GM12892 (cell line): ENCODE data around the gene AGBL2.
A peak's percentile ranks its signal among the peaks of the same experiment; 100 is the strongest.
"Not testable (repeated sequence)": the region's sequence is repeated elsewhere in the genome, so short reads cannot be mapped to it uniquely, and the experiment has no call there.

Experiments used
- DNase-seq: peaks from one replicate; pipeline ENCODE4 v3.0.0; 2011; ENCODE audit not compliant: insufficient read length
- FAIRE-seq: peaks from 2 replicates; lab custom pipeline; 2011; peaks lifted over from hg19 to GRCh38; lab: Jason Lieb, UNC
- POLR2A ChIP-seq: IDR thresholded peaks from 2 replicates; pipeline ENCODE4 v1.6.1; 2011; ENCODE audit warnings: low read depth, low read length, control low read depth
- POLR2AphosphoS5 ChIP-seq: IDR thresholded peaks from 2 replicates; pipeline ENCODE4 v1.6.1; 2011; ENCODE audit warnings: low read depth, low read length, control low read depth
- TAF1 ChIP-seq: IDR thresholded peaks from 2 replicates; pipeline ENCODE4 v1.6.1; 2011; ENCODE audit warnings: low read depth, mild to moderate bottlenecking, control low read depth, low read length, borderline replicate concordance

The AGBL2 gene

GRCh38 chr11:47723041-47723440, 7.9 kb upstream of the AGBL2 start:
- DNase-seq (no peak), FAIRE-seq (no peak)
- TF ChIP-seq TAF1 (no peak), POLR2A (no peak), POLR2AphosphoS5 (no peak)

GRCh38 chr11:47720651-47721050, 5.5 kb upstream of the AGBL2 start:
- TF ChIP-seq POLR2A (no peak), TAF1 (no peak)
- no peak for DNase-seq
- no peak for FAIRE-seq

- FAIRE-seq = peak; percentile 33
- TF ChIP-seq POLR2AphosphoS5 (no peak), TAF1 (no peak), POLR2A (no peak)
- no peak for DNase-seq
Measured at GRCh38 chr11:47716692-47717091, 1.5 kb upstream of the AGBL2 start.

GRCh38 chr11:47714554-47715081, 551 bp downstream of the AGBL2 start:
- TF ChIP-seq POLR2AphosphoS5 = no peak
- no peak for TF ChIP-seq TAF1
- no peak for TF ChIP-seq POLR2A
- DNase-seq (no peak), FAIRE-seq (peak; percentile 44)

- TF ChIP-seq TAF1 = no peak
- TF ChIP-seq POLR2A = no peak
- TF ChIP-seq POLR2AphosphoS5 = no peak
- no peak for DNase-seq
- FAIRE-seq = no peak
Measured at GRCh38 chr11:47711816-47712215, 3.4 kb downstream of the AGBL2 start.

- TF ChIP-seq POLR2A = no peak
- no peak for TF ChIP-seq POLR2AphosphoS5
- no peak for TF ChIP-seq TAF1
- no peak for FAIRE-seq
- no peak for DNase-seq
Measured at GRCh38 chr11:47711225-47711624, 3.9 kb downstream of the AGBL2 start.

GRCh38 chr11:47707275-47707786, 7.8 kb downstream of the AGBL2 start:
- DNase-seq, FAIRE-seq: not testable (repeated sequence)

- TF ChIP-seq POLR2AphosphoS5 = no peak
- TF ChIP-seq POLR2A = no peak
- TF ChIP-seq TAF1 = no peak
- FAIRE-seq (no peak), DNase-seq (no peak)
Measured at GRCh38 chr11:47705721-47706120, 9.4 kb downstream of the AGBL2 start.

- FAIRE-seq (no peak), DNase-seq (no peak)
- TF ChIP-seq POLR2AphosphoS5 (no peak), TAF1 (no peak), POLR2A (no peak)
Measured at GRCh38 chr11:47691979-47692378, 23.2 kb downstream of the AGBL2 start.

- DNase-seq (no peak), FAIRE-seq (no peak)
- no peak for TF ChIP-seq TAF1
- no peak for TF ChIP-seq POLR2A
- TF ChIP-seq POLR2AphosphoS5 = no peak
Measured at GRCh38 chr11:47689480-47689879, 25.7 kb downstream of the AGBL2 start.

- DNase-seq = no peak
- no peak for FAIRE-seq
- TF ChIP-seq TAF1 = no peak
- TF ChIP-seq POLR2AphosphoS5 = no peak
- TF ChIP-seq POLR2A = no peak
Measured at GRCh38 chr11:47688991-47689390, 26.2 kb downstream of the AGBL2 start.

GRCh38 chr11:47688111-47688510, 27.1 kb downstream of the AGBL2 start:
- FAIRE-seq (no peak), DNase-seq (no peak)
- no peak for TF ChIP-seq POLR2AphosphoS5
- no peak for TF ChIP-seq TAF1
- TF ChIP-seq POLR2A = no peak

GRCh38 chr11:47686704-47687103, 28.5 kb downstream of the AGBL2 start:
- DNase-seq, FAIRE-seq: not testable (repeated sequence)
